IMR-90 (cell line): ENCODE data around the gene GRM8. TPM values are rescaled to one million over a fixed set of nuclear protein-coding genes. Genes with fewer than 3 reads are reported as not detected.

Experiments used
- ATAC-seq: fragments of 200-7000 bp; cut with Tn5 transposase; 2 replicates; pipeline ENCODE4 v1.9.1; 2020; ENCODE audit warnings: low read depth, mild to moderate bottlenecking, moderate library complexity
- BruUV-seq: library from RNA; stranded (reverse); fragments of 400-500 nt; replicated peaks from 2 replicates; lab custom pipeline; 2021; lab: Mats Ljungman, UMichigan
- CTCF ChIA-PET: fragments of 300-600 bp; formaldehyde crosslinking; extraction: SDS; loops from one replicate; lab custom pipeline; 2021; ENCODE audit warnings: antibody characterized with exemption; lab: Yijun Ruan, JAX
- POLR2A ChIA-PET: fragments of 300-600 bp; sonication (Branson Sonifier 250); formaldehyde crosslinking; loops from one replicate; lab custom pipeline; 2022; ENCODE audit warnings: antibody characterized with exemption; ENCODE audit not compliant: unreplicated experiment; lab: Charles Lee
- DNase-seq: peaks from one replicate; pipeline ENCODE4 v3.0.0; 2013
- H2AFZ ChIP-seq: replicated peaks from 2 replicates; pipeline ENCODE3; 2013; ENCODE audit warnings: low read length, mild to moderate bottlenecking; ENCODE audit not compliant: poor library complexity
- H2AK5ac ChIP-seq: 2 replicates; pipeline ENCODE4 v1.6.1; 2013; ENCODE audit warnings: low read depth, low read length, inconsistent platforms
- H2AK9ac ChIP-seq: replicated peaks from 2 replicates; pipeline ENCODE3; 2013; ENCODE audit warnings: mild to moderate bottlenecking, low read depth, low read length, moderate library complexity; ENCODE audit not compliant: poor library complexity
- H2BK120ac ChIP-seq: 2 replicates; pipeline ENCODE4 v1.6.1; 2013; ENCODE audit warnings: low read depth, low read length, inconsistent platforms
- H2BK15ac ChIP-seq: 3 replicates; pipeline ENCODE4 v1.6.1; 2013; ENCODE audit warnings: low read depth, low read length, inconsistent platforms
- H2BK20ac ChIP-seq: 2 replicates; pipeline ENCODE4 v1.6.1; 2013; ENCODE audit warnings: low read depth, mild to moderate bottlenecking, inconsistent platforms, low read length, moderate library complexity
- H2BK5ac ChIP-seq: 2 replicates; pipeline ENCODE4 v1.6.1; 2013; ENCODE audit warnings: mild to moderate bottlenecking, low read depth, low read length, inconsistent platforms; ENCODE audit not compliant: poor library complexity, severe bottlenecking
- H3K14ac ChIP-seq: replicated peaks from 2 replicates; pipeline ENCODE4 v1.6.1; 2013; ENCODE audit warnings: low read depth, low read length, inconsistent platforms
- H3K18ac ChIP-seq: 2 replicates; pipeline ENCODE4 v1.6.1; 2013; ENCODE audit warnings: low read depth, low read length, control low read depth
- H3K23ac ChIP-seq: 2 replicates; pipeline ENCODE4 v1.6.1; 2013; ENCODE audit warnings: low read depth, low read length, inconsistent platforms
- H3K27ac ChIP-seq: 2 replicates; pipeline ENCODE4 v1.5.1; 2013; ENCODE audit warnings: mild to moderate bottlenecking, control low read depth, low read length; ENCODE audit not compliant: insufficient read depth
- H3K27me3 ChIP-seq: 2 replicates; pipeline ENCODE4 v1.6.1; 2013; ENCODE audit warnings: low read length; ENCODE audit not compliant: control insufficient read depth, insufficient read depth
- H3K36me3 ChIP-seq: 2 replicates; pipeline ENCODE4 v1.6.1; 2013; ENCODE audit warnings: low read length, mixed read lengths; ENCODE audit not compliant: control insufficient read depth, insufficient read depth
- H3K4ac ChIP-seq: 2 replicates; pipeline ENCODE4 v1.6.1; 2013; ENCODE audit warnings: low read depth, low read length, inconsistent platforms
- H3K4me1 ChIP-seq: 2 replicates; pipeline ENCODE4 v1.6.1; 2013; ENCODE audit warnings: low read length, mixed read lengths; ENCODE audit not compliant: control insufficient read depth, insufficient read depth
- H3K4me2 ChIP-seq: 2 replicates; pipeline ENCODE4 v1.6.1; 2013; ENCODE audit warnings: low read depth, mild to moderate bottlenecking, control low read depth, low read length, moderate library complexity
- H3K4me3 ChIP-seq: 2 replicates; pipeline ENCODE4 v1.5.1; 2013; ENCODE audit warnings: low read depth, mild to moderate bottlenecking, control low read depth, low read length, moderate library complexity; ENCODE audit not compliant: insufficient read depth
- H3K56ac ChIP-seq: 2 replicates; pipeline ENCODE4 v1.6.1; 2013; ENCODE audit warnings: low read length, inconsistent platforms; ENCODE audit not compliant: insufficient read depth; ENCODE audit errors: extremely low read depth
- H3K79me1 ChIP-seq, 2 experiments: 2 replicates each; pipeline ENCODE4 v1.6.1; 2013; ENCODE audit warnings: low read length in 2 of 2, inconsistent platforms in 1 of 2, low read depth in 1 of 2
- H3K9ac ChIP-seq: 2 replicates; pipeline ENCODE4 v1.6.1; 2013; ENCODE audit warnings: low read depth, low read length, control low read depth
- H3K9me1 ChIP-seq: 2 replicates; pipeline ENCODE4 v1.6.1; 2013; ENCODE audit warnings: low read length, inconsistent platforms; ENCODE audit not compliant: insufficient read depth
- H3K9me3 ChIP-seq: 2 replicates; pipeline ENCODE4 v1.6.1; 2013; ENCODE audit warnings: low read length; ENCODE audit not compliant: control insufficient read depth, insufficient read depth
- H4K20me1 ChIP-seq: 2 replicates; pipeline ENCODE4 v1.6.1; 2013; ENCODE audit warnings: low read length, inconsistent platforms; ENCODE audit not compliant: insufficient read depth
- H4K5ac ChIP-seq: 2 replicates; pipeline ENCODE4 v1.6.1; 2013; ENCODE audit warnings: mild to moderate bottlenecking, low read depth, low read length, control low read depth
- H4K8ac ChIP-seq, 2 experiments: 2 replicates each; pipeline ENCODE4 v1.6.1; 2013; ENCODE audit warnings: low read depth in 2 of 2, low read length in 2 of 2, control low read depth in 1 of 2, inconsistent platforms in 1 of 2
- H4K91ac ChIP-seq: 2 replicates; pipeline ENCODE4 v1.6.1; 2013; ENCODE audit warnings: low read depth, low read length, inconsistent platforms; ENCODE audit not compliant: insufficient read depth
- BHLHE40 ChIP-seq: fragments of 150-350 bp; IDR thresholded peaks from 2 replicates; pipeline ENCODE4 v1.6.1; 2016; ENCODE audit warnings: mild to moderate bottlenecking, low read depth, low read length
- CEBPB ChIP-seq: IDR thresholded peaks from 2 replicates; pipeline ENCODE4 v1.6.1; 2012; ENCODE audit warnings: low read depth, low read length, improper control_type of control experiment
- CHD1 ChIP-seq: IDR thresholded peaks from 2 replicates; pipeline ENCODE4 v1.6.1; 2012; ENCODE audit warnings: low read depth, low read length, improper control_type of control experiment
- CTCF ChIP-seq: conservative IDR thresholded peaks from 2 replicates; pipeline ENCODE4 v1.5.1; 2012; ENCODE audit warnings: mild to moderate bottlenecking, low read depth, low read length, improper control_type of control experiment
- ELK1 ChIP-seq: fragments of 150-350 bp; IDR thresholded peaks from 2 replicates; pipeline ENCODE4 v1.6.1; 2016; ENCODE audit warnings: low read depth, mild to moderate bottlenecking, low read length, moderate library complexity, borderline replicate concordance
- FOS ChIP-seq: fragments of 150-350 bp; IDR thresholded peaks from 2 replicates; pipeline ENCODE4 v1.6.1; 2016; ENCODE audit warnings: low read depth, low read length
- MAFK ChIP-seq: IDR thresholded peaks from 2 replicates; pipeline ENCODE4 v1.6.1; 2012; ENCODE audit warnings: low read depth, low read length, improper control_type of control experiment
- MAZ ChIP-seq: IDR thresholded peaks from 2 replicates; pipeline ENCODE4 v1.6.1; 2012; ENCODE audit warnings: low read depth, mild to moderate bottlenecking, low read length, improper control_type of control experiment, moderate library complexity, borderline replicate concordance
- MXI1 ChIP-seq: IDR thresholded peaks from 2 replicates; pipeline ENCODE4 v1.6.1; 2012; ENCODE audit warnings: low read depth, mild to moderate bottlenecking, low read length, moderate library complexity, borderline replicate concordance
- NFE2L2 ChIP-seq: fragments of 150-350 bp; IDR thresholded peaks from 2 replicates; pipeline ENCODE4 v1.6.1; 2016; ENCODE audit warnings: low read depth, mild to moderate bottlenecking, low read length
- POLR2A ChIP-seq: IDR thresholded peaks from 2 replicates; pipeline ENCODE4 v1.6.1; 2012; ENCODE audit warnings: mild to moderate bottlenecking, low read depth, low read length
- RAD21 ChIP-seq: IDR thresholded peaks from 2 replicates; pipeline ENCODE4 v1.6.1; 2012; ENCODE audit warnings: low read length, improper control_type of control experiment
- RCOR1 ChIP-seq: IDR thresholded peaks from 2 replicates; pipeline ENCODE4 v1.6.1; 2012; ENCODE audit warnings: mild to moderate bottlenecking, low read length, improper control_type of control experiment; ENCODE audit not compliant: insufficient replicate concordance
- RFX5 ChIP-seq: IDR thresholded peaks from 2 replicates; pipeline ENCODE4 v1.8.0; 2012; ENCODE audit warnings: low read depth, mild to moderate bottlenecking, low read length, moderate library complexity
- SMC3 ChIP-seq: fragments of 150-350 bp; IDR thresholded peaks from 2 replicates; pipeline ENCODE4 v1.6.1; 2016; ENCODE audit warnings: low read depth, mild to moderate bottlenecking, antibody characterized with exemption, low read length, moderate library complexity
- USF2 ChIP-seq: fragments of 150-350 bp; IDR thresholded peaks from 2 replicates; pipeline ENCODE4 v1.6.1; 2017; ENCODE audit warnings: mild to moderate bottlenecking, antibody characterized with exemption, low read length, low read depth
- WGBS, 2 experiments: methylation state at CpG; one replicate each; pipeline versions ENCODE4 v1.1.5 to v1.1.7; 2013; ENCODE audit warnings: missing lambda C conversion rate in 2 of 2; ENCODE audit not compliant: insufficient read length in 1 of 2; ENCODE audit errors: extremely low coverage in 2 of 2; 5-methylcytosine and 5-hydroxymethylcytosine counted together
- dilution Hi-C: fragments of 300-500 bp; cut with HindIII; formaldehyde crosslinking; loops from one replicate; pipeline ENCODE4 v1.14.3; 2018; ENCODE audit warnings: low sequenced_read_pairs; ENCODE audit not compliant: unreplicated experiment
- in situ Hi-C: fragments of 300-500 bp; cut with MboI; formaldehyde crosslinking; loops from 3 replicates; pipeline ENCODE4 v1.14.3; 2019; ENCODE audit warnings: low sequenced_read_pairs, inconsistent platforms, mixed read lengths
- intact Hi-C: fragments of 100-400 bp; cut with micrococcal nuclease; formaldehyde crosslinking; loops from 2 replicates; pipeline ENCODE4 v1.10.0; 2022
- polyA plus RNA-seq, 3 experiments: library from polyadenylated mRNA; depleted of rRNA; stranded (reverse); fragments of >200 nt; gene quantifications; 2 replicates each; pipeline ENCODE4 v1.2.3, GENCODE V29; 2012; ENCODE audit warnings: low replicate concordance in 1 of 3
- total RNA-seq: library from RNA; depleted of rRNA; stranded (reverse); fragments of >200 nt; gene quantifications from 2 replicates; pipeline ENCODE4 v1.2.3, GENCODE V29; 2012

The GRM8 gene
- total and polyA plus RNA-seq, 2 of the 4 experiments (the other 2 are of a cell fraction), result not detected

GRCh38 chr7:127080576-127080975 is 172.2 kb downstream of the GRM8 start:
- ChIA-PET POLR2A (no interaction called here), CTCF (no interaction called here)
- no peak overlapping the region for H4K5ac ChIP-seq
- H2AK9ac ChIP-seq, result no peak overlapping the region
- H3K36me3 ChIP-seq, result no peaks in the 10 kb centered on the region
- dilution Hi-C loops, result no loop called here
- no TSS peak for BruUV-seq
- H4K20me1 ChIP-seq, result no peaks in the 10 kb centered on the region
- TF ChIP-seq ELK1 (no peak), SMC3 (no peak), CEBPB (no peak), MAFK (no peak), MAZ (no peak), RFX5 (no peak), RCOR1 (no peak), USF2 (no peak), CTCF (no peak), CHD1 (no peak), BHLHE40 (no peak), POLR2A (no peak), RAD21 (no peak), NFE2L2 (no peak), MXI1 (no peak), FOS (no peak)
- H3K14ac ChIP-seq, result no peak overlapping the region
- H2AK5ac ChIP-seq, result no peak overlapping the region
- in situ Hi-C loops, result no loop called here
- no peak overlapping the region for H3K18ac ChIP-seq
- H3K9ac ChIP-seq, result no peak overlapping the region
- H3K4me3 ChIP-seq, result no peak overlapping the region
- H2BK15ac ChIP-seq, result no peak overlapping the region
- intact Hi-C loops, result no loop called here
- H2BK20ac ChIP-seq, result no peak overlapping the region
- H2BK5ac ChIP-seq, result no peak overlapping the region
- H3K23ac ChIP-seq, result no peak overlapping the region
- no peaks in the 10 kb centered on the region for H3K79me1 ChIP-seq
- no peak overlapping the region for H4K8ac ChIP-seq
- H2AFZ ChIP-seq, result no peak overlapping the region
- no peaks in the 10 kb centered on the region for H3K27me3 ChIP-seq
- no peak overlapping the region for H3K27ac ChIP-seq
- no peaks in the 10 kb centered on the region for H3K4me1 ChIP-seq
- H3K4me2 ChIP-seq, result no peak overlapping the region
- no peak for DNase-seq
- no peak overlapping the region for H4K91ac ChIP-seq
- H3K4ac ChIP-seq, result no peak overlapping the region
- no peak for ATAC-seq
- no peaks in the 10 kb centered on the region for H3K9me1 ChIP-seq
- no CpG with 5 or more reads among the region's 2 CpGs for WGBS, 2 experiments
- H3K56ac ChIP-seq, result no peak overlapping the region
- H2BK120ac ChIP-seq, result no peak overlapping the region
- H3K9me3 ChIP-seq, result peaks cover 13% of the 10 kb centered on the region
